Measurements from ENCODE around the gene CELF2.

Gene CELF2

DNA sequence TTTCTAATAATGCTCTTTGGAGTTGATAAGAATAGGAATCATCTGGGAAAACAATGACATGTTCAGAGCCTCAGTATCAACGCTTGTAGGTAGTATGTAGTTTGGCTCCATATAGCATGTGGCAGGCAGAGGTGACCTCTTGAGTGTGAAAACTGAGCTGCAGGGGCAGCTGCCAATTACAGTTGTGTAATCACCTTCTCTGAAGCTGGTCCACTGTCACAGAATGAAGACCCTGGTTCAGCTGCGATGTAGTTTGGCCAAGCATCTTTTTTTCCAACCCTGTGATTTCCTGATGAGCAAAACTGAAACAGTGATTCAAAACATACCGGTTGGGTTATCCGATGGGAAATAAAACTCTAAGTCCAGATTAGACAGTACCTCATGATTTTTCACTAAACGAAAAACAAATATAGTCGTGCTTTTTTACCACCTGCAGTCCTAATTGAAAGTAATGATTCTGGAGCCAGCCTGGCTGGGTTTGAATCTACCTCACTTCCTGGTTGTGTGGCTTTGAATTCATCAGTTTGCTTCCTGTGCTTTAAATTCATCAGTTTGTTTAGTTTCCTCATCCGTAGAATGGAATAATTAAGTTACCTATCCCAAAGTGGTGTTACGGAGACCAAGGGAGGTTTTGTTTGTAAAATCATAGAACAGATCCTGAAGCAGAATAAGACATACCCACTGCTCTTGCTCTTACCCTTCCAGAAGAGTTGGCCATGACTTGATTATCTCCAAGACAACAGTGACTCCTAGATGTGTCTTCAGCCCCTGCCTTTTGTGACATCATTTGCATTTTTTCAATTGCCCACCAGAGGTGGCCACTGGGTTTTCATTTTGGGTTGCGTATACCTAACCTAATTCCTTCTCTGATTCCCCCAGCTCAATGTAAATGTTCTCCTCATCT lies 87.4 kb downstream of the CELF2 start:
- DNase-seq: no peak
- no peaks in the 10 kb centered on the region for H3K4me1 ChIP-seq
- H3K9me3 ChIP-seq: no peaks in the 10 kb centered on the region
- no peaks in the 10 kb centered on the region for H3K27me3 ChIP-seq
- TF ChIP-seq, protein P1, sequence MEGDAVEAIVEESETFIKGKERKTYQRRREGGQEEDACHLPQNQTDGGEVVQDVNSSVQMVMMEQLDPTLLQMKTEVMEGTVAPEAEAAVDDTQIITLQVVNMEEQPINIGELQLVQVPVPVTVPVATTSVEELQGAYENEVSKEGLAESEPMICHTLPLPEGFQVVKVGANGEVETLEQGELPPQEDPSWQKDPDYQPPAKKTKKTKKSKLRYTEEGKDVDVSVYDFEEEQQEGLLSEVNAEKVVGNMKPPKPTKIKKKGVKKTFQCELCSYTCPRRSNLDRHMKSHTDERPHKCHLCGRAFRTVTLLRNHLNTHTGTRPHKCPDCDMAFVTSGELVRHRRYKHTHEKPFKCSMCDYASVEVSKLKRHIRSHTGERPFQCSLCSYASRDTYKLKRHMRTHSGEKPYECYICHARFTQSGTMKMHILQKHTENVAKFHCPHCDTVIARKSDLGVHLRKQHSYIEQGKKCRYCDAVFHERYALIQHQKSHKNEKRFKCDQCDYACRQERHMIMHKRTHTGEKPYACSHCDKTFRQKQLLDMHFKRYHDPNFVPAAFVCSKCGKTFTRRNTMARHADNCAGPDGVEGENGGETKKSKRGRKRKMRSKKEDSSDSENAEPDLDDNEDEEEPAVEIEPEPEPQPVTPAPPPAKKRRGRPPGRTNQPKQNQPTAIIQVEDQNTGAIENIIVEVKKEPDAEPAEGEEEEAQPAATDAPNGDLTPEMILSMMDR (IDR thresholded peaks at IDR 0.05; ENCODE audit: low read depth, low read length): no peak
- no peaks in the 10 kb centered on the region for H3K36me3 ChIP-seq
- no peak overlapping the region for H3K4me3 ChIP-seq (ENCODE audit: low read depth, low read length)

DNA sequence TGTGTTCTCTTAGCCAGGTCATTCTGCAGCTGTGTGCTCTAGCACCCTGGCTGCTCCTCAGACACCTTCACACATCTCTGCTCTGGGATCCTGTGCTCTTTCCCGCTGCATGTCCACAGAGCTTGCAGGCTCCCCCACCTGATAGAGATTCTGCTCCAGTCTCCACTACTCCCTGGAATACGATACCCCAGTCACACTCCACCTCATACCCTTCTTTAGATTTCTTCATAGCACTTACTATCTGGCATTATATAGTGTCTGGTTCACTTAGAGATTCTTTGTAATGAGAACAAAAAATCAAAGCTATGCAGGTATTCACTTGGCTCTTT lies 88.0 kb downstream of the CELF2 start:
- TF ChIP-seq, protein P1 (IDR thresholded peaks at IDR 0.05; ENCODE audit: low read depth, low read length): no peak
- Histone ChIP-seq H3K4me1 (no peaks in the 10 kb centered on the region), H3K4me3 (ENCODE audit: low read depth, low read length) (no peak overlapping the region), H3K27me3 (no peaks in the 10 kb centered on the region), H3K36me3 (no peaks in the 10 kb centered on the region), H3K9me3 (no peaks in the 10 kb centered on the region)
- no peak for DNase-seq

GRCh38 chr10:11106621-11107374 lies 89.1 kb downstream of the CELF2 start:
- H3K36me3 ChIP-seq: no peaks in the 10 kb centered on the region
- H3K4me3 ChIP-seq (ENCODE audit: low read depth, low read length): no peak overlapping the region
- H3K4me1 ChIP-seq: no peaks in the 10 kb centered on the region
- no peaks in the 10 kb centered on the region for H3K9me3 ChIP-seq
- DNase-seq: no peak
- TF ChIP-seq, protein P1 (IDR thresholded peaks at IDR 0.05; ENCODE audit: low read depth, low read length): no peak
- no peaks in the 10 kb centered on the region for H3K27me3 ChIP-seq

- no peak for DNase-seq
- H3K9me3 ChIP-seq: no peaks in the 10 kb centered on the region
- no peaks in the 10 kb centered on the region for H3K27me3 ChIP-seq
- H3K4me3 ChIP-seq (ENCODE audit: low read depth, low read length): no peak overlapping the region
- TF ChIP-seq, protein P1 (IDR thresholded peaks at IDR 0.05; ENCODE audit: low read depth, low read length): no peak
- H3K36me3 ChIP-seq: no peaks in the 10 kb centered on the region
- no peaks in the 10 kb centered on the region for H3K4me1 ChIP-seq
These were observed 90.3 kb downstream of the CELF2 start for GRCh38 chr10:11107948-11108347.

DNA sequence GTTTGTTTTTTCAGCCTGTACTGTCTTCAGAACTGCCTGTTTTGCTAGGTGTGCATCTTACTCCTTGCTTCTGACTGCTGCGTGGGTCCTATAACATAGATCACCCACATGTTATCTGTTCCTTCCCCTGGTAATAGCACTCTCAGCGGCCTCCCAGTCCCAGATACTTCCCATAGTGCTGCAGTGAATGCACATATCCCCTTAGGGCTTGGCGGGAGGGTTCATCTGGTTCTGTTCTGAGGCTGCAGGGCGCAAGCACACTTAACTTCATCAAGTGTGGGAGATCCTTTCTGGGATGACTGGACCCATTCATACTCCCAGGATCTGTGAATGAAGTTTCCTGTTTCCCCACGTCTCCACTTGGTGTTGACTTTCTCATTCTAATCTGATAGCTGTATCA lies 90.7 kb downstream of the CELF2 start:
- Histone ChIP-seq H3K4me3 (ENCODE audit: low read depth, low read length) (no peak overlapping the region), H3K27me3 (no peaks in the 10 kb centered on the region), H3K9me3 (no peaks in the 10 kb centered on the region), H3K36me3 (no peaks in the 10 kb centered on the region), H3K4me1 (no peaks in the 10 kb centered on the region)
- no peak for DNase-seq
- TF ChIP-seq, protein P1 (IDR thresholded peaks at IDR 0.05; ENCODE audit: low read depth, low read length): no peak

DNA sequence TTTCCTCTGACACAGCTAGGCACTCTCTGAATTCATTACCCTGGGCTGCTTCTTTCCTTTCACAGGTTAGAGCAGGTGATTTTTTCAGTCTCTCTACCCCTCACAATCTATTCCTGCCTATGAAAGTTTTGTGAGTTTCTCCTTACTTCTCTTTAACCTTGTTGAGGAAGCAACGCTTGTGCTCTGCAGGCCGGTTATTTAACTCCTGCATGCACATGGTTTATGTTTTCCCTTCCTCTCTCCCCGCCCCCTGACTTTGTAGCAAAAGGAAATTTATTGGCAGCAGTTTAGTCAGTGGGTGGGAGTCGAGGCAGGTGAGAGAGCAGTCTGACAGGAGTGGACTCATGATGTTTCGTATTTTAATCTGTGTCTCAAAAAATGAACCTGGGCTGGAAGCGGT lies 91.9 kb downstream of the CELF2 start:
- no peak for DNase-seq
- Histone ChIP-seq H3K9me3 (no peaks in the 10 kb centered on the region), H3K4me1 (no peaks in the 10 kb centered on the region), H3K4me3 (ENCODE audit: low read depth, low read length) (no peak overlapping the region), H3K27me3 (no peaks in the 10 kb centered on the region), H3K36me3 (no peaks in the 10 kb centered on the region)
- TF ChIP-seq, protein P1 (IDR thresholded peaks at IDR 0.05; ENCODE audit: low read depth, low read length): no peak

Data from BE2C (cell line).